Stimulated activated CD4-positive, alpha-beta T cell treated with anti-CD3 and anti-CD28 coated beads, Interleukin-2, amount 100 ng/mL, for 4 hours (primary cell): ENCODE results near the gene DDX24.
A peak's percentile ranks its signal among the peaks of the same experiment; 100 is the strongest.

ENCODE experiments used
- DNase-seq: peaks from one replicate; pipeline ENCODE4 v3.0.0-alpha.2; 2020; ENCODE audit warnings: low read depth

The DDX24 gene

GRCh38 chr14:94080621-94081385, at the start of gene DDX24, which contains the start of gene IFI27L1:
Gene DDX24, minus strand, starts transcription at chr14:94081202. Its CDS starts 1,460 bp downstream, at chr14:94079742.
Gene IFI27L1, plus strand, starts transcription at chr14:94081310. Its CDS starts 15,628 bp downstream, at chr14:94096938.
- peak; percentile 95 for DNase-seq

GRCh38 chr14:94129758-94130414, 48.9 kb upstream of the DDX24 start:
- DNase-seq = no peak

- peak; percentile 49 for DNase-seq
Observed at GRCh38 chr14:94129111-94129757, 48.2 kb upstream of the DDX24 start, which contains the start of gene IFI27L2. Gene IFI27L2, minus strand, starts transcription at chr14:94129604. Its CDS starts 40 bp downstream, at chr14:94129564.

GRCh38 chr14:94128216-94128839, 47.3 kb upstream of the DDX24 start:
- no peak for DNase-seq

GRCh38 chr14:94127330-94127729, 46.3 kb upstream of the DDX24 start:
- DNase-seq = no peak

- no peak for DNase-seq
Observed at GRCh38 chr14:94126800-94127199, 45.8 kb upstream of the DDX24 start.

GRCh38 chr14:94126419-94126677, 45.3 kb upstream of the DDX24 start:
- no peak for DNase-seq

- no peak for DNase-seq
Observed at GRCh38 chr14:94125659-94126418, 44.8 kb upstream of the DDX24 start.

- DNase-seq = no peak
Observed at GRCh38 chr14:94124582-94125377, 43.8 kb upstream of the DDX24 start.

- DNase-seq = no peak
Observed at GRCh38 chr14:94123868-94124267, 42.9 kb upstream of the DDX24 start.

- no peak for DNase-seq
Observed at GRCh38 chr14:94123296-94123695, 42.3 kb upstream of the DDX24 start.

- DNase-seq = no peak
Observed at GRCh38 chr14:94122438-94122837, 41.4 kb upstream of the DDX24 start.

- no peak for DNase-seq
Observed at GRCh38 chr14:94121485-94121884, 40.5 kb upstream of the DDX24 start.

GRCh38 chr14:94120667-94121340, 39.8 kb upstream of the DDX24 start:
- no peak for DNase-seq

GRCh38 chr14:94119071-94119470, 38.1 kb upstream of the DDX24 start:
- DNase-seq = no peak

- no peak for DNase-seq
Observed at GRCh38 chr14:94117856-94118255, 36.9 kb upstream of the DDX24 start.

GRCh38 chr14:94116701-94117100, 35.7 kb upstream of the DDX24 start:
- no peak for DNase-seq

GRCh38 chr14:94115631-94116030, 34.6 kb upstream of the DDX24 start:
- DNase-seq = no peak

GRCh38 chr14:94115058-94115591, 34.1 kb upstream of the DDX24 start:
- no peak for DNase-seq

- DNase-seq = no peak
Observed at GRCh38 chr14:94114589-94115057, 33.6 kb upstream of the DDX24 start.
